Measurements from ENCODE around the gene DLGAP4. TPM values are rescaled to one million over a fixed set of nuclear protein-coding genes. Genes with fewer than 3 reads are reported as not detected.
A peak's percentile ranks its signal among the peaks of the same experiment; 100 is the strongest.

The DLGAP4 gene
- total and polyA plus RNA-seq, 7 donors, result 53.5 to 151 (median 90.4) TPM

DNA sequence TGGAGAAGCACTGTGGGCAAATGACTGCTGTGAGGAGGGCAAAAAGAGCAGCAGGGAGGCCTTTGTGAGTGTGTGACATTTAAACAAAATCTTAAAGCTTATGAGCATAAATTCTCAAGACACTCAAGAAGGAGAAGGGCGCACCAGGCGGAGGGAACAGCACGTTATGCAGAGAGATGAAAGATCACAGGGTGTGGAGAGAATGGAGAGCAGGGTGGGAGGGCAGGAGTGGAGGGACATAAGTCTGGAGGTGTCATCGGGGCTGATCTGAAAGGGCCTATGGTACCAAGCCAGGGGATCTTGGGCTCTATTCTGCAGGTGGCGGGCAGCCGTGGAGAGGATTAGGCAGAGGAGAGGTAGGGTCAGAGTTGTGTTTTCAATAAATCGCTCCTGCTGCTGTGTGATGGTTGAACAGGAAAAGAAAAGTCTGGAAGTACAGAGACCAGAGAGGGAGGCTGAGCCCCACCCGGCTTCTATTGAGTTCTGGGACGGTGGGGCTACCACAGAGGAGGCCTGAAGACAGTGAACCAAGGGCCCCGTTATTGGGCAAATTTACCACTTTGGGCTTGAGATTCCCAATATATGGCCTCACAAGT, 24.3 kb upstream of the DLGAP4 start:
- intact Hi-C loops (cut with DNase I), result no loop called here
- Histone ChIP-seq H3K9me3 (no peaks in the 10 kb centered on the region), H3K27ac (no peak overlapping the region), H3K4me3 (no peak overlapping the region), H3K27me3 (ENCODE audit: insufficient read depth in 3 of 3, low read length in 2 of 3) (peaks cover 0 to 47% (median 0%) of the 10 kb centered on the region in 3 donors), H3K36me3 (ENCODE audit: insufficient read depth in 1 of 2, low read depth in 1 of 2) (no peaks in the 10 kb centered on the region), H3K4me1 (no peaks in the 10 kb centered on the region)
- TF ChIP-seq, protein P1, sequence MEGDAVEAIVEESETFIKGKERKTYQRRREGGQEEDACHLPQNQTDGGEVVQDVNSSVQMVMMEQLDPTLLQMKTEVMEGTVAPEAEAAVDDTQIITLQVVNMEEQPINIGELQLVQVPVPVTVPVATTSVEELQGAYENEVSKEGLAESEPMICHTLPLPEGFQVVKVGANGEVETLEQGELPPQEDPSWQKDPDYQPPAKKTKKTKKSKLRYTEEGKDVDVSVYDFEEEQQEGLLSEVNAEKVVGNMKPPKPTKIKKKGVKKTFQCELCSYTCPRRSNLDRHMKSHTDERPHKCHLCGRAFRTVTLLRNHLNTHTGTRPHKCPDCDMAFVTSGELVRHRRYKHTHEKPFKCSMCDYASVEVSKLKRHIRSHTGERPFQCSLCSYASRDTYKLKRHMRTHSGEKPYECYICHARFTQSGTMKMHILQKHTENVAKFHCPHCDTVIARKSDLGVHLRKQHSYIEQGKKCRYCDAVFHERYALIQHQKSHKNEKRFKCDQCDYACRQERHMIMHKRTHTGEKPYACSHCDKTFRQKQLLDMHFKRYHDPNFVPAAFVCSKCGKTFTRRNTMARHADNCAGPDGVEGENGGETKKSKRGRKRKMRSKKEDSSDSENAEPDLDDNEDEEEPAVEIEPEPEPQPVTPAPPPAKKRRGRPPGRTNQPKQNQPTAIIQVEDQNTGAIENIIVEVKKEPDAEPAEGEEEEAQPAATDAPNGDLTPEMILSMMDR (IDR thresholded peaks at IDR 0.05), result no peak
- ATAC-seq (no peak), DNase-seq (peak in 1 of 2 donors; percentile 6)
- WGBS, 3 donors, result 68 to 77% (median 72%) methylated on average over 10 of the region's 10 CpGs

DNA sequence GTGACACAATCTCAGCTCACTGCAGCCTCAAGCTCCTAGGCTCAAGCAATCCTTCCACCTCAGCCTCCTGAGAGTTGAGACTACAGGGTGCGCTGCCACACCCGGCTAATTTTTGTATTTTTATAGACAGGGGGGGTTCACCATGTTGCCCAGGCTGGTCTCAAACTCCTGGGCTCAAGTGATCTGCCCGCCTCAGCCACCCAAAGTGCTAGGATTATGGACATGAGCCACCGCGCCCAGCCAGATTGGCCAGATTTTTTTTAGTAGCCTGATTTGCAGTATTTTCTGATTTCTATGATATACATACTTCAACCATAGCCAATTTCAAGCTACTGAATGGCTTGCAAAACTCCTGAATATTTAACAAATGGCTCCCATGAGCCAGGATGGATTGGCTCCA, 21.4 kb upstream of the DLGAP4 start:
- TF ChIP-seq, protein P1 (IDR thresholded peaks at IDR 0.05), result no peak
- 83 to 86% (median 86%) methylated on average over 5 of the region's 5 CpGs for WGBS, 3 donors
- H3K9me3 ChIP-seq, result no peaks in the 10 kb centered on the region
- ATAC-seq, result no peak
- H3K36me3 ChIP-seq (ENCODE audit: insufficient read depth in 1 of 2, low read depth in 1 of 2), result no peaks in the 10 kb centered on the region
- intact Hi-C loops (cut with DNase I), result no loop called here
- H3K27me3 ChIP-seq (ENCODE audit: insufficient read depth in 3 of 3, low read length in 2 of 3), result peaks cover 0 to 34% (median 0%) of the 10 kb centered on the region in 3 donors
- H3K4me3 ChIP-seq, result no peak overlapping the region
- no peaks in the 10 kb centered on the region for H3K4me1 ChIP-seq
- peak in 1 of 2 donors; percentile 8 for DNase-seq
- no peak overlapping the region for H3K27ac ChIP-seq

DNA sequence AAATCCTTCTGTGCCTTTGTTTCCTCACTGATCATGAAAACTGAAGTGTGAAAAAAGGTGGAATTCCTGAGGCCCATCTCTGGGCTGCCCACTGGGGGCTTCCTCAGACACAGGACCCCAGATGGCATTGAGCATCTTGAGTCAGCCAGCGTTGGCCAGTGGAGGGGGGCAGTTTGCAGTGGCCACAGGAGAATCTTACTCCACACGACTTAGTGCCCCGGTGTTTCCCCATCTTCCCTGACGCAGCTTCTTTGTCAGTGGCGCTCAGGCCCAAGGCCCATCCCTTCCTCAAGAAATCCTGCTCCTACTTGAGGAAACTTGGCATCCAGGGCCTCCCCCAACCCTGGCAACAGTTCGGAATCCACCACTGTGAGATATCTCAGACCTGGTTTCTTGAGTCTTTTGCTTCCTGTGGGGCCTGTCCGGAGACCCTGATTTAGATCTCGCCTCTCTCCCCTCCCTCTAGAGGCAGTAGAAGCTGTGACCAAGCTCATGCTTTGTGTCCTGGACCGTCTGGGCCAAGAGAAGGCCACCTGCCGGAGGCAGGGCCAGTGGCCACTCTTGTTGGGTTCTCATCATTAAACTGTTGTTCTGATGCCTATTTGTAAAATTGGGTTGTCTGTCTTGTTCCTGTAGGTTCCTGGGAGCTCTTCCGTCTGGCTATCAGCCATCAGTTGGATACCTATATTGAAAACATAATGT, 20.2 kb upstream of the DLGAP4 start:
- no peaks in the 10 kb centered on the region for H3K4me1 ChIP-seq
- 76 to 77% (median 76%) methylated on average over 11 of the region's 11 CpGs for WGBS, 3 donors
- H3K9me3 ChIP-seq, result no peaks in the 10 kb centered on the region
- H3K27ac ChIP-seq, result no peak overlapping the region
- intact Hi-C loops (cut with DNase I), result no loop called here
- peak in 1 of 2 donors; percentile 26 for DNase-seq
- TF ChIP-seq, protein P1 (IDR thresholded peaks at IDR 0.05), result no peak
- H3K27me3 ChIP-seq (ENCODE audit: insufficient read depth in 3 of 3, low read length in 2 of 3), result peaks cover 0 to 37% (median 0%) of the 10 kb centered on the region in 3 donors
- no peak for ATAC-seq
- H3K36me3 ChIP-seq (ENCODE audit: insufficient read depth in 1 of 2, low read depth in 1 of 2), result no peaks in the 10 kb centered on the region
- H3K4me3 ChIP-seq, result no peak overlapping the region

DNA sequence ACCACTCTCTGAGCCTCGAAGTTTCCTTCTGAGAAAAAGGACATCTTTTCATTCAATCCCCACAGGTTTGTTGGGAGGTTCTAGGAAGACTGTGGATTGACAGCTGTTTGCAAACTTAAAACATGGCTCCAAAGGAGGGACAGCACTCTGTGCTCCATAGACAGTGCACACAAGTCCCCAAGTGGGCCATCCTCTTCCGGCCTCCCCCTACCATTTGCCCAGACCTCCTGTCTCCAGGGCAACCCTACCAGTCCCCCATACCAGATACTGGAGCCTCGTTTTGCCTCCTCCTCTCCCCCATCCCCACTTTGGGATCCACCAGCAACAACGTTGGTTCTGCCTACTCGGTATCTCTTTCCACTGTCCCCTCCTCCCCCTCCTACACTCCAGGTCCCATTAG, 8.5 kb upstream of the DLGAP4 start:
- peaks cover 0 to 48% (median 10%) of the 10 kb centered on the region in 3 donors for H3K27me3 ChIP-seq (ENCODE audit: insufficient read depth in 3 of 3, low read length in 2 of 3)
- DNase-seq, result no peak

More for the DNA sequence above, 8.5 kb upstream of the DLGAP4 start:
- WGBS, 3 donors, result 39 to 54% (median 46%) methylated on average over 5 of the region's 5 CpGs
- Histone ChIP-seq H3K36me3 (ENCODE audit: insufficient read depth in 1 of 2, low read depth in 1 of 2) (no peaks in the 10 kb centered on the region), H3K4me1 (no peaks in the 10 kb centered on the region), H3K27ac (no peak overlapping the region), H3K4me3 (no peak overlapping the region), H3K9me3 (no peaks in the 10 kb centered on the region)
- intact Hi-C loops (cut with DNase I), result no loop called here
- ATAC-seq, result no peak
- TF ChIP-seq, protein P1 (IDR thresholded peaks at IDR 0.05), result no peak

All from psoas muscle (tissue), 8 donors.